Activated naive CD4-positive, alpha-beta T cell treated with anti-CD3 and anti-CD28 coated beads, Interleukin-2, amount 50 U/mL, for 72 hours (primary cell): Measurements from ENCODE around the gene USPL1. TPM values are rescaled to one million over a fixed set of nuclear protein-coding genes. Genes with fewer than 3 reads are reported as not detected.
A peak's percentile ranks its signal among the peaks of the same experiment; 100 is the strongest.
"Not testable (repeated sequence)": the region's sequence is repeated elsewhere in the genome, so short reads cannot be mapped to it uniquely, and the experiment has no call there.

Experiments used
- ATAC-seq, 2 donors: fragments of 150-1000 bp; cut with Tn5 transposase; 2 replicates each; pipeline ENCODE4 v1.10.0; 2021; ENCODE audit warnings: mild to moderate bottlenecking in 2 of 2, moderate library complexity in 2 of 2
- DNase-seq, 2 donors: peaks; one replicate each; pipeline ENCODE4 v3.0.0; 2021 to 2022; ENCODE audit warnings: low spot score in 2 of 2
- H3K27ac Mint-ChIP-seq, 2 donors: one replicate each; pipeline ENCODE4 v1.8.0; 2022; ENCODE audit warnings: mild to moderate bottlenecking in 2 of 2, mixed read lengths in 2 of 2
- H3K36me3 Mint-ChIP-seq, 2 donors: one replicate each; pipeline ENCODE4 v1.8.0; 2022; ENCODE audit warnings: mixed read lengths in 2 of 2
- H3K9me3 Mint-ChIP-seq, 2 donors: one replicate each; pipeline ENCODE4 v1.8.0; 2022; ENCODE audit warnings: mixed read lengths in 2 of 2
- total RNA-seq, 2 donors: library from RNA; stranded (reverse); gene quantifications; one replicate each; pipeline ENCODE4 v1.2.3, GENCODE V29; 2022

Gene USPL1
- total RNA-seq, 2 donors from 2014 or later = 15.4 to 18.8 TPM

DNA sequence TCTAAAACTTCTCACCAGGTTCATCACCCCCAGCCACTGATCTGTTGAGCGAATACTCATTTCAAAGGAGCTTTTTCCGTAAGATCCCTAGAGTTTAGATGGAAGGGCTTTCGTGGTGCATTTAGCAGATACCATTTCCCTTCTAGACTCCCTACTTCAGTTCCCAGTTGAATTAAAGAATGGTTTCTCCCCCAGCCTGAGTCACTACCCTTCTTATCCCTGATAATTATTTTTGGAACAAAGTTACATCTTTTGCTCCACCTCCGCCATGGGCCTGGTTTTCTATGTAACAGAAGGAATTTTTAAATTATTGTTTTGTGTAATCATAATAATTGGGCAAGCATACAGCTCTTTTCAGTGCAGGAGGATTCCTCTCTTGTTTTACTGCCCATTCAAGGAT is 22.0 kb downstream of the USPL1 start:
- ATAC-seq = no peak
- Mint-ChIP-seq H3K36me3 (peaks cover 19 to 30% of the 10 kb centered on the region in 2 donors), H3K27ac (no peak overlapping the region), H3K9me3 (peaks cover 0 to 4% of the 10 kb centered on the region in 2 donors)
- DNase-seq = no peak

DNA sequence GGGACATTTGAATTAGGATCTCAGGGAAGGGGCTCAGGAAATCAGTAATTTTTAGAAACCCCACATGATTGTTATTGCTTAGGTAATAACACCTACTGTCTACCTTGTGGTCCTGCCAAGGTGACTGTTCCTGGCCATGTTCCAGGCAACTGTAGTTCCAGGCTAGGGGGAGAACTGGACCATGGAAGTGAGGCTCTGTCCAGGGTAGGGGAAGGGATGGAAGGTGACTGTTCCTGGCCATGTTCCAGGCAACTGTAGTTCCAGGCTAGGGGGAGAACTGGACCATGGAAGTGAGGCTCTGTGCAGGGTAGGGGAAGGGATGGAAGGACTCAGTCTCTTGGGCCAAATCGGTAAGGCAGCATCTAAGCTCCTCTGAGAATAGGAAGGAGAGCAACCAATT is 23.5 kb downstream of the USPL1 start:
- peak overlapping the region in 1 of 2 donors; percentile 1 for H3K27ac Mint-ChIP-seq
- DNase-seq, H3K9me3 Mint-ChIP-seq, ATAC-seq: not testable (repeated sequence)
- H3K36me3 Mint-ChIP-seq = peaks cover 16 to 20% of the 10 kb centered on the region in 2 donors

DNA sequence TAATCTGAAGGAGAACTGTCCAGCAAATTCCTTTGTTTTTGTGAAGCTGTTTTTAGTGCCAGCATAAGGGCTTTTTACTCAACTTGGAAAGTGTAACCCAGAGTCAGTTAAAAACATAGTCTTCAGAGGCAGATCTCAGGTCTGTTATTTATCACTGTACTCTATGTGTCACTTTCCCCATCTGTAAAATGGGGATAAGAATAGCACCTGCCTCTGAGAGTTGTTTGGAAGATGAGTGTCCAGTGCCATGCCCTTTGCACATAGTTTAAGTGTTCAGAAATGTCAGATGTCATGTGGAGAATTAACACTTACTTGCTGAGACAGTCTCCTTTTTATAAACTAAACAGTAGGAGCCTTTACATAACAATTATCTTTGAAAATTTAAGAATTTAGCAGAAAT is 27.9 kb downstream of the USPL1 start:
- ATAC-seq = peak in 1 of 2 donors; percentile 45
- Mint-ChIP-seq H3K9me3 (no peaks in the 10 kb centered on the region), H3K27ac (no peak overlapping the region), H3K36me3 (peaks cover 19 to 29% of the 10 kb centered on the region in 2 donors)
- no peak for DNase-seq

- ATAC-seq (no peak), DNase-seq (no peak)
- no peaks in the 10 kb centered on the region for H3K9me3 Mint-ChIP-seq
- peaks cover 16 to 25% of the 10 kb centered on the region in 2 donors for H3K36me3 Mint-ChIP-seq
- no peak overlapping the region for H3K27ac Mint-ChIP-seq
Measured at GRCh38 chr13:30647420-30647819, 29.7 kb downstream of the USPL1 start.

- no peaks in the 10 kb centered on the region for H3K9me3 Mint-ChIP-seq
- DNase-seq (no peak), ATAC-seq (no peak)
- peak overlapping the region in 1 of 2 donors; percentile 54 for H3K27ac Mint-ChIP-seq
- H3K36me3 Mint-ChIP-seq = peaks cover 10 to 20% of the 10 kb centered on the region in 2 donors
Measured at GRCh38 chr13:30647824-30648521, 30.3 kb downstream of the USPL1 start.

DNA sequence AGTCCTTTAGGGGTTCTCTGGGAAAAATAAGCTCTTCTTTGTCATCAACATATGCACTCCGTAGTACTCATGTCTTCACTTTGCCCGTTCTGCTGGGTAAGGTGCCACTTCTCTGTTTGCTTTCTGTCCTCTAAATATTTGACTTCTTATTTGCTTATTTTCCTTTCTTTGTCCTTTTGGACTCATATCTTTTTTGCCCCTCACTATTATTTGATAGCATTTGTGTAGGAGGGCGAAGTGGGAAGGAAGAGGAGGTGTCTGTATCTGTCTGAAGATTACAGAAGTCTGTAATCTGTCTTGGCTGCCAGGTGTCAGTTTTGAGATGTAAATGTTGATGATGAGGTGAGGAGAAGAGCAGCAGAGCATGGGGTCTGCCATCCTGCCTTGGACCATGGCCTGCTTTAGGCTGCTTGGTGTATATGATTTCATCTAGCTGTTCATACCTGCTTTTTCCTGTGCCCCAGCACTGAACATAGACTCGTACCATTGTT is 30.8 kb downstream of the USPL1 start:
- ATAC-seq = no peak
- Mint-ChIP-seq H3K36me3 (peaks cover 7 to 15% of the 10 kb centered on the region in 2 donors), H3K27ac (peak overlapping the region in 1 of 2 donors; percentile 54), H3K9me3 (no peaks in the 10 kb centered on the region)
- no peak for DNase-seq

DNA sequence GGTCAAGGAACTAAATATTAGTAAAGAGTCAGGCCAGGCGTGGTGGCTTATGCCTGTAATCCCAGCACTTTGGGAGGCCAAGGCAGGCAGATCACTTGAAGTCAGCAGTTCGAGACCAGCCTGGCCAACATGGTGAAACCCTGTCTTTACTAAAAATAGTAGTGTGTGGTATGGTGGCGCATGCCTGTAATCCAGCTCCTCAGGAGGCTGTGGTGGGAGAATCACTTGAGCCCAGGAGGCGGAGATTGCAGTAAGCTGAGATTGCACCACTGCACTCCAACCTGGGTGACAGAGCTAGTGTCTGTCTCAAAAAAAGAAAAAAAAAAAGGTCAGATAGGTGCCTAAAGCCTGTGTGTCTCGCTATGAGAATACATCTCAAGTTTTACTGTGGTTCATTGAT is 33.9 kb downstream of the USPL1 start:
- DNase-seq, ATAC-seq, H3K9me3 Mint-ChIP-seq: not testable (repeated sequence)
- H3K36me3 Mint-ChIP-seq = peaks cover 16 to 28% of the 10 kb centered on the region in 2 donors
- peak overlapping the region in 1 of 2 donors; percentile 25 for H3K27ac Mint-ChIP-seq

DNA sequence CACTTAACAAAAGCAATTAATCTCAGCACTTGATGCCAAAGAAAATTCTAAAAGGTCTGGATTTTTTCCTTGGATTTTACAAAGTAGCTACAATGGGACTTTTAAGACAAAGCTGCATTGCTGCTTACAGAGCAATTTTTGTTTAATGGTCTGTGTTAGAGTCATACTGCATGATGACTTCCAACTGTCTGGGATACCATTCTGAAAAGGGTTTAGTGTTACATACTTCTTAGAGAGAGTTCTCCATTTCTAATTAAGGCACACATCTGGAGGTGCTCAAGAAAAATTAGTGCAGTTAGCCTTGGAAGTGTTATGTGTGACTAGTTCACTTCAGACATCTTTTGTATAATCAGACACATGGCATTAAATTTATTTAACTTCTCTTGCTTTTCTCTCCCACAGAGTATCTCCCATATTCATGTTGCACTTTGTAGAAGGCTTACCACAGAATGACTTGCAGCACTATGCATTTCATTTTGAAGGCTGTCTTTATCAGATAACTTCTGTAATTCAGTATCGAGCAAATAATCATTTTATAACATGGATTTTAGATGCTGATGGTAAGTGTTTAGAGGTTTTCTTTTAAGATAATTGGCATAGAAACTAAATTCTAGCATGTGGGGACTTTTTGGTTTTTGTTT is 35.1 kb downstream of the USPL1 start:
- Mint-ChIP-seq H3K27ac (no peak overlapping the region), H3K9me3 (no peaks in the 10 kb centered on the region), H3K36me3 (peaks cover 26 to 40% of the 10 kb centered on the region in 2 donors)
- ATAC-seq (no peak), DNase-seq (no peak)

DNA sequence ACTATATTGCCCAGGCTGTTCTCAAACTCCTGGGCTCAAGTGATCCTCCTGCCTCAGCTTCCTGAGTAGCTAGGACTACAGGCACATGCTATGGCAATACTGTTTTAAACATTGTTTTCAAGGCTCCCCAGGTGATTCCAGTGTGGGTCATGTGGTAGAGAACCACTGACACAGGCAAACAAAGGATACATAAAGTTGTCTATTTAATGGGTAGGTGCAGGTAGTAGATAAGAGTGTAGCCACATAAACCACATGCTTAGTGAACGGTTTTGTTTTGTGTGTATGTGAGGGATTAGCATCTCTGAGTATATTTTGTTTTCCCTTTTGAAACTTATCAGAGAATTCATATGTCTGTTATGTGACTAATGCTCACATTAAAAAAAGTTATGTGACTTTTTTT is 36.7 kb downstream of the USPL1 start:
- ATAC-seq (peak; percentile 81 to 99), DNase-seq (peak in 1 of 2 donors; percentile 18)
- H3K9me3 Mint-ChIP-seq = no peaks in the 10 kb centered on the region
- H3K36me3 Mint-ChIP-seq = peaks cover 19 to 31% of the 10 kb centered on the region in 2 donors
- H3K27ac Mint-ChIP-seq = peak overlapping the region; percentile 40 to 92

- no peak for ATAC-seq
- Mint-ChIP-seq H3K36me3 (peaks cover 19 to 25% of the 10 kb centered on the region in 2 donors), H3K27ac (no peak overlapping the region), H3K9me3 (no peaks in the 10 kb centered on the region)
- DNase-seq = no peak
Measured at GRCh38 chr13:30656178-30656577, 38.5 kb downstream of the USPL1 start.

GRCh38 chr13:30659980-30660379 is 42.3 kb downstream of the USPL1 start:
- H3K9me3 Mint-ChIP-seq = no peaks in the 10 kb centered on the region
- DNase-seq = no peak
- H3K36me3 Mint-ChIP-seq = peaks cover 14 to 17% of the 10 kb centered on the region in 2 donors
- H3K27ac Mint-ChIP-seq = peak overlapping the region in 1 of 2 donors; percentile 66
- peak in 1 of 2 donors; percentile 9 for ATAC-seq

- Mint-ChIP-seq H3K27ac (no peak overlapping the region), H3K36me3 (peaks cover 10 to 13% of the 10 kb centered on the region in 2 donors), H3K9me3 (no peaks in the 10 kb centered on the region)
- ATAC-seq (no peak), DNase-seq (no peak)
Measured at GRCh38 chr13:30660796-30661195, 43.1 kb downstream of the USPL1 start.

- Mint-ChIP-seq H3K9me3 (no peaks in the 10 kb centered on the region), H3K36me3 (no peaks in the 10 kb centered on the region), H3K27ac (no peak overlapping the region)
- DNase-seq = no peak
- no peak for ATAC-seq
Measured at GRCh38 chr13:30664689-30665275, 47.1 kb downstream of the USPL1 start.

- DNase-seq = no peak
- Mint-ChIP-seq H3K9me3 (no peaks in the 10 kb centered on the region), H3K36me3 (no peaks in the 10 kb centered on the region), H3K27ac (no peak overlapping the region)
- ATAC-seq = no peak
Measured at GRCh38 chr13:30665638-30666037, 47.9 kb downstream of the USPL1 start.

DNA sequence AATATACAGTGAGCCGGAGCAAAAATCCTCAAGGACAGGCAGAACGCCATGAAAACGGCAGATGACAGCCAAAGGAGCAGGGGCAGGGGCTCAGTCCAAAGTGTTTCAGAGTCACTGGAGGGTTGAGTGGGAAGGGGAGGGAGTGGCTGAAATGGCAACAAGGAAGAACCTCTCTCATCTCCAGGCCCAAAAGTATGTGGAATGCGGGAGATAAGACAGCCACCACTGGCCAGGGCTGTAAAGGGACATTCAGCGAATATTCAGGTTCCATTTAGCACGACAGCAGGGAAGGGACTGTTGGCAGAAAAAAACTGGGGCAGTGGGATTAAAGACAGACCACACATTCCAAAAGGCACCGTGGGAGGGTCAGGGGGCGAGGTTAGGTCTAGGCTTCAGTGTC is 48.4 kb downstream of the USPL1 start:
- DNase-seq (no peak), ATAC-seq (no peak)
- Mint-ChIP-seq H3K36me3 (no peaks in the 10 kb centered on the region), H3K27ac (no peak overlapping the region), H3K9me3 (no peaks in the 10 kb centered on the region)

DNA sequence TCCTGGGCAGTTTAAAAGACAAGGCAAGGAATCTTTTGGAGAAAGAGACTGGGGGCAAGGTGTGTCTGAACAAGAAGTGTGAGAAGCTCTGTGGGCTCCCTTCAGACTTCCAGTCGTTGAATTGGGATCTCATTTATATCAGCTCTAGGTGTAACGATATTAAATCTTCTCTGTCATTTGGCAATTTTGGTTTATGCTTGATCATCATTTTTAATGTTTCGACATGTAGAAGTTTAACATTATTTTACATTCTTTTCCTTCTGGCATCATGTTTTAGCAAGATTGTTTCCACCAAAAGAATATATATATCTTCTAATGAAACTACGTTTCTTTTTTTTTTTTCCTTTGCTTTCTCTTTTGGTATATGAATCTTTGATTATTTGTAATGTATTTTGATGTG is 49.3 kb downstream of the USPL1 start:
- H3K27ac Mint-ChIP-seq = no peak overlapping the region
- ATAC-seq (no peak), DNase-seq (no peak)
- H3K36me3 Mint-ChIP-seq = no peaks in the 10 kb centered on the region
- H3K9me3 Mint-ChIP-seq = no peaks in the 10 kb centered on the region

DNA sequence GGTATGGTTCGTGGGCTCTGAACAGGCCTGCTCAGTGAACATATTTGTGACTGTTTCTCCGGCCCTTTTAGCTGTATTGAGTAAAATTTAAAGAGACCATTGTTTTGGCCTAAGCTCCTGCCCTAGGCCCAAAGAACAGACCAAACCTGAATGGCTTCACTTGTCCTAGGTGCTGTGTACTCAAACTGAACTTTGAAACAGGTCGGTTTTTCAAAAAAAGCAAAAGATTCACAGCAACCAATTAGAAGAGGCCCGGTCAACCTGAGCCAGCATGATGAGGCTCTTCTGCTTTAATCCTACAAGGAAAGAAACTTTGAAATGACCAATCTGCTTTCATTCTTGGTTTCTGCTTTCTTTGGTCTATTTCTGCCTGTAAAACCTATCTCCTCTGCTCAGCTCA is 50.6 kb downstream of the USPL1 start:
- no peaks in the 10 kb centered on the region for H3K36me3 Mint-ChIP-seq
- DNase-seq (no peak), ATAC-seq (no peak)
- H3K9me3 Mint-ChIP-seq = no peaks in the 10 kb centered on the region
- H3K27ac Mint-ChIP-seq = no peak overlapping the region
